HEK293 (cell line): ENCODE data around the gene PHLDA1.

Experiments used
- CTCF ChIA-PET: fragments of 350-600 bp; formaldehyde crosslinking; extraction: SDS; loops from one replicate; lab custom pipeline; 2021; ENCODE audit warnings: antibody characterized with exemption; lab: Yijun Ruan, JAX
- POLR2A ChIA-PET: fragments of 300-600 bp; formaldehyde crosslinking; extraction: SDS; loops from one replicate; lab custom pipeline; 2020; ENCODE audit warnings: antibody characterized with exemption, inconsistent platforms; lab: Yijun Ruan, JAX
- H3K27ac ChIP-seq: fragments of 200-500 bp; sonication (Bioruptor generic); 2 replicates; pipeline ENCODE4 v1.5.1; 2014; ENCODE audit warnings: low read depth, low read length, control low read depth, inconsistent platforms; ENCODE audit errors: extremely low read depth
- H3K36me3 ChIP-seq, 2 experiments: fragments of 200-500 bp in 1 of 2; sonication (Bioruptor generic) in 1 of 2; 1 replicate in 1 of 2; 2 replicates in 1 of 2; pipeline ENCODE4 v1.5.1; 2014 to 2017; ENCODE audit warnings: inconsistent platforms in 2 of 2, low read length in 2 of 2; ENCODE audit not compliant: control insufficient read depth in 2 of 2, insufficient read depth in 1 of 2
- H3K4me1 ChIP-seq: fragments of 200-500 bp; sonication (Bioruptor generic); 2 replicates; pipeline ENCODE4 v1.5.1; 2014; ENCODE audit warnings: mild to moderate bottlenecking, low read length, inconsistent platforms; ENCODE audit not compliant: control insufficient read depth, insufficient read depth
- H3K4me3 ChIP-seq: 2 replicates; pipeline ENCODE4 v1.5.1; 2011; ENCODE audit warnings: low read depth, mild to moderate bottlenecking, control low read depth, low read length, moderate library complexity
- H3K9me3 ChIP-seq: fragments of 200-500 bp; sonication (Bioruptor generic); 2 replicates; pipeline ENCODE4 v1.5.1; 2014; ENCODE audit warnings: low read depth, low read length, inconsistent platforms; ENCODE audit not compliant: control insufficient read depth, insufficient read depth
- FEZF1 ChIP-seq: fragments of 450-650 bp; formaldehyde crosslinking; IDR thresholded peaks from 2 replicates; pipeline ENCODE4 v1.5.1; 2016; ENCODE audit warnings: missing biosample characterization, missing genetic modification characterization
- GLIS1 ChIP-seq: fragments of 450-650 bp; formaldehyde crosslinking; IDR thresholded peaks from 2 replicates; pipeline ENCODE4 v1.5.1; 2016; ENCODE audit warnings: missing biosample characterization, missing genetic modification characterization
- GLIS2 ChIP-seq: fragments of 450-650 bp; formaldehyde crosslinking; IDR thresholded peaks from 2 replicates; pipeline ENCODE4 v1.5.1; 2016; ENCODE audit warnings: missing biosample characterization, missing genetic modification characterization
- IKZF3 ChIP-seq: fragments of 450-650 bp; IDR thresholded peaks from 2 replicates; pipeline ENCODE4 v1.5.0; 2018; ENCODE audit warnings: missing biosample characterization, mild to moderate bottlenecking, missing genetic modification characterization, moderate library complexity
- OSR2 ChIP-seq: fragments of 450-650 bp; formaldehyde crosslinking; IDR thresholded peaks from 2 replicates; pipeline ENCODE4 v1.5.1; 2016; ENCODE audit warnings: missing biosample characterization, missing genetic modification characterization
- SP2 ChIP-seq: fragments of 450-650 bp; formaldehyde crosslinking; IDR thresholded peaks from 2 replicates; pipeline ENCODE4 v1.5.1; 2016; ENCODE audit warnings: missing biosample characterization, missing genetic modification characterization
- SP7 ChIP-seq: fragments of 450-650 bp; formaldehyde crosslinking; IDR thresholded peaks from 2 replicates; pipeline ENCODE4 v1.5.1; 2016; ENCODE audit warnings: missing biosample characterization, missing genetic modification characterization
- TRIM28 ChIP-seq: IDR thresholded peaks from 2 replicates; pipeline ENCODE4 v1.6.1; 2011; ENCODE audit warnings: low read length, control low read depth, borderline replicate concordance
- ZBTB21 ChIP-seq: fragments of 450-650 bp; formaldehyde crosslinking; IDR thresholded peaks from 2 replicates; pipeline ENCODE4 v1.5.1; 2017; ENCODE audit warnings: missing biosample characterization, missing genetic modification characterization
- ZBTB7A ChIP-seq: fragments of 450-650 bp; formaldehyde crosslinking; IDR thresholded peaks from 2 replicates; pipeline ENCODE4 v1.5.1; 2016; ENCODE audit warnings: low read depth, missing biosample characterization, missing genetic modification characterization
- ZFHX2 ChIP-seq: fragments of 450-650 bp; formaldehyde crosslinking; conservative IDR thresholded peaks from 2 replicates; pipeline ENCODE4 v1.5.1; 2016; ENCODE audit warnings: missing biosample characterization, missing genetic modification characterization
- ZNF19 ChIP-seq: fragments of 450-650 bp; formaldehyde crosslinking; IDR thresholded peaks from 2 replicates; pipeline ENCODE4; 2016; ENCODE audit warnings: missing biosample characterization, missing genetic modification characterization, low read depth
- ZNF239 ChIP-seq: fragments of 450-650 bp; formaldehyde crosslinking; IDR thresholded peaks from 2 replicates; pipeline ENCODE4 v1.5.1; 2016; ENCODE audit warnings: missing biosample characterization, missing genetic modification characterization
- ZNF350 ChIP-seq: fragments of 450-650 bp; formaldehyde crosslinking; IDR thresholded peaks from 2 replicates; pipeline ENCODE4 v1.5.0; 2017; ENCODE audit warnings: missing biosample characterization, mild to moderate bottlenecking, missing genetic modification characterization
- ZNF544 ChIP-seq: fragments of 450-650 bp; formaldehyde crosslinking; IDR thresholded peaks from 2 replicates; pipeline ENCODE4 v1.5.0; 2017; ENCODE audit warnings: missing biosample characterization, missing genetic modification characterization
- ZNF600 ChIP-seq: fragments of 450-650 bp; formaldehyde crosslinking; IDR thresholded peaks from 2 replicates; pipeline ENCODE4 v1.5.1; 2016; ENCODE audit warnings: missing biosample characterization, missing genetic modification characterization
- ZNF837 ChIP-seq: fragments of 450-650 bp; formaldehyde crosslinking; IDR thresholded peaks from 2 replicates; pipeline ENCODE4 v1.5.1; 2016; ENCODE audit warnings: missing biosample characterization, missing genetic modification characterization
- TF ChIP-seq, protein P1 (sequence below): fragments of 450-650 bp; formaldehyde crosslinking; IDR thresholded peaks from 2 replicates; pipeline ENCODE4 v1.5.1; 2017; ENCODE audit warnings: missing biosample characterization, missing genetic modification characterization
- TF ChIP-seq, protein P2 (sequence below): fragments of 450-650 bp; formaldehyde crosslinking; conservative IDR thresholded peaks from 2 replicates; pipeline ENCODE4 v1.5.1; 2016; ENCODE audit warnings: low read depth, missing biosample characterization, missing genetic modification characterization
- TF ChIP-seq, protein P3 (sequence below): fragments of 450-650 bp; formaldehyde crosslinking; IDR thresholded peaks from 2 replicates; pipeline ENCODE4 v1.5.1; 2016; ENCODE audit warnings: missing biosample characterization, missing genetic modification characterization, borderline replicate concordance
- TF ChIP-seq, protein P4 (sequence below): fragments of 450-650 bp; formaldehyde crosslinking; IDR thresholded peaks from 2 replicates; pipeline ENCODE4 v1.5.1; 2016; ENCODE audit warnings: missing biosample characterization, missing genetic modification characterization
- TF ChIP-seq, protein P5 (sequence below): fragments of 450-650 bp; formaldehyde crosslinking; IDR thresholded peaks from 2 replicates; pipeline ENCODE4 v1.5.1; 2016; ENCODE audit warnings: missing biosample characterization, missing genetic modification characterization

Gene PHLDA1

DNA sequence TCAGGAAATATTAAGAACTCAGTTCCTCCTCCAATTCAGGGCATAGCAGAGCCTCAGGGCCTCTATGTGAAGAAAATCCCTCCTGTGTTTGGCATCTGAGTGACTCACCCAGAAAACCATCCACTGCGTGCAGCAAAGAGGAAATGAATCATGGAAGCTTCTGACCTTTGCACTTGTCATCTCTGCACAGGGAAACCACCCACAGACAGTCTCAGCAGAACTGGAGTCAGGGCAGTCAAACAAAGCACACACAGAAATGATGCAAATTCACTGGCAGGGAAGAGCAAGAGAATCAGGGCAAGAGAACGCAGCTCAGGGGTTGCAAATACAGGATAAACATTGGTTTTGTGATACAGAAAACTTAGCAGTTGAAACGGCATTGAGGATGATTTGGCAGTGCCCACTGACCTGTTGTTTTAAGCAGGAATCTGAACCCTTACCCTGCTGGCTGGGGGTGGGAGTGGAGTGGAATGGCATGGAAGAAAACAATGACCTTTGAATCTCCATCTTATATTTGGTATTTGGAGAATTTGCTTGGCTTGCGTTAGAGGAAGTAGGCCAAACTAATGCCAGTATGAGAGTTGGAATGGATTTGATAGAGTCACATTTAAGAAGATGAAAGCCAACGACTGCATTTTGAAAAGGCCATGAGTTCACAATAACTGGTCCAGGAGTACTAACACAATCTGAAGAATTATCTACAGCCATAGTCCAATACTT is 53.5 kb downstream of the PHLDA1 start:
- H3K36me3 ChIP-seq: no peaks in the 10 kb centered on the region
- H3K4me3 ChIP-seq: no peak overlapping the region
- CTCF ChIA-PET: interaction anchor here (0.6 to 0.9 kb wide), 4 partner anchors 52 to 1715 kb away, joined by 3 read pairs; no protein-coding TSS in a partner anchor
- no peaks in the 10 kb centered on the region for H3K9me3 ChIP-seq
- peaks cover 9% of the 10 kb centered on the region for H3K4me1 ChIP-seq
- peak overlapping the region; percentile 25; the same call in 1 of the 2 replicates for H3K27ac ChIP-seq
- POLR2A ChIA-PET: interaction anchor here (0.6 kb wide), 1 partner anchor 34 kb away, joined by 3 read pairs; no protein-coding TSS in a partner anchor
- TF ChIP-seq FEZF1 (tag by site-specific recombination) (peak; percentile 19; the same call in 1 of the 2 replicates), ZBTB7A (tag by site-specific recombination) (no peak), ZNF544 (no peak), GLIS2 (tag by site-specific recombination) (peak; percentile 27; the same call in 1 of the 2 replicates), SP2 (tag by site-specific recombination) (peak; percentile 45), SP7 (tag by site-specific recombination) (peak; percentile 86), ZNF837 (tag by site-specific recombination) (no peak), ZNF350 (tag by site-specific recombination) (no peak), OSR2 (tag by site-specific recombination) (peak; percentile 63; the same call in 1 of the 2 replicates), ZNF600 (tag by site-specific recombination) (peak; percentile 43; the same call in 1 of the 2 replicates), ZNF19 (tag by site-specific recombination) (no peak), ZBTB21 (tag by site-specific recombination) (peak; percentile 40; the same call in 1 of the 2 replicates), TRIM28 (peak; percentile 70; the same call in 1 of the 2 replicates), ZFHX2 (peak; percentile 51; the same call in 1 of the 2 replicates), ZNF239 (tag by site-specific recombination) (no peak), GLIS1 (tag by site-specific recombination) (peak; percentile 69), IKZF3 (peak; percentile 63)
- TF ChIP-seq, protein P1, sequence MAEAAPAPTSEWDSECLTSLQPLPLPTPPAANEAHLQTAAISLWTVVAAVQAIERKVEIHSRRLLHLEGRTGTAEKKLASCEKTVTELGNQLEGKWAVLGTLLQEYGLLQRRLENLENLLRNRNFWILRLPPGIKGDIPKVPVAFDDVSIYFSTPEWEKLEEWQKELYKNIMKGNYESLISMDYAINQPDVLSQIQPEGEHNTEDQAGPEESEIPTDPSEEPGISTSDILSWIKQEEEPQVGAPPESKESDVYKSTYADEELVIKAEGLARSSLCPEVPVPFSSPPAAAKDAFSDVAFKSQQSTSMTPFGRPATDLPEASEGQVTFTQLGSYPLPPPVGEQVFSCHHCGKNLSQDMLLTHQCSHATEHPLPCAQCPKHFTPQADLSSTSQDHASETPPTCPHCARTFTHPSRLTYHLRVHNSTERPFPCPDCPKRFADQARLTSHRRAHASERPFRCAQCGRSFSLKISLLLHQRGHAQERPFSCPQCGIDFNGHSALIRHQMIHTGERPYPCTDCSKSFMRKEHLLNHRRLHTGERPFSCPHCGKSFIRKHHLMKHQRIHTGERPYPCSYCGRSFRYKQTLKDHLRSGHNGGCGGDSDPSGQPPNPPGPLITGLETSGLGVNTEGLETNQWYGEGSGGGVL (tag by site-specific recombination): peak; percentile 10; the same call in 1 of the 2 replicates
- TF ChIP-seq, protein P2, sequence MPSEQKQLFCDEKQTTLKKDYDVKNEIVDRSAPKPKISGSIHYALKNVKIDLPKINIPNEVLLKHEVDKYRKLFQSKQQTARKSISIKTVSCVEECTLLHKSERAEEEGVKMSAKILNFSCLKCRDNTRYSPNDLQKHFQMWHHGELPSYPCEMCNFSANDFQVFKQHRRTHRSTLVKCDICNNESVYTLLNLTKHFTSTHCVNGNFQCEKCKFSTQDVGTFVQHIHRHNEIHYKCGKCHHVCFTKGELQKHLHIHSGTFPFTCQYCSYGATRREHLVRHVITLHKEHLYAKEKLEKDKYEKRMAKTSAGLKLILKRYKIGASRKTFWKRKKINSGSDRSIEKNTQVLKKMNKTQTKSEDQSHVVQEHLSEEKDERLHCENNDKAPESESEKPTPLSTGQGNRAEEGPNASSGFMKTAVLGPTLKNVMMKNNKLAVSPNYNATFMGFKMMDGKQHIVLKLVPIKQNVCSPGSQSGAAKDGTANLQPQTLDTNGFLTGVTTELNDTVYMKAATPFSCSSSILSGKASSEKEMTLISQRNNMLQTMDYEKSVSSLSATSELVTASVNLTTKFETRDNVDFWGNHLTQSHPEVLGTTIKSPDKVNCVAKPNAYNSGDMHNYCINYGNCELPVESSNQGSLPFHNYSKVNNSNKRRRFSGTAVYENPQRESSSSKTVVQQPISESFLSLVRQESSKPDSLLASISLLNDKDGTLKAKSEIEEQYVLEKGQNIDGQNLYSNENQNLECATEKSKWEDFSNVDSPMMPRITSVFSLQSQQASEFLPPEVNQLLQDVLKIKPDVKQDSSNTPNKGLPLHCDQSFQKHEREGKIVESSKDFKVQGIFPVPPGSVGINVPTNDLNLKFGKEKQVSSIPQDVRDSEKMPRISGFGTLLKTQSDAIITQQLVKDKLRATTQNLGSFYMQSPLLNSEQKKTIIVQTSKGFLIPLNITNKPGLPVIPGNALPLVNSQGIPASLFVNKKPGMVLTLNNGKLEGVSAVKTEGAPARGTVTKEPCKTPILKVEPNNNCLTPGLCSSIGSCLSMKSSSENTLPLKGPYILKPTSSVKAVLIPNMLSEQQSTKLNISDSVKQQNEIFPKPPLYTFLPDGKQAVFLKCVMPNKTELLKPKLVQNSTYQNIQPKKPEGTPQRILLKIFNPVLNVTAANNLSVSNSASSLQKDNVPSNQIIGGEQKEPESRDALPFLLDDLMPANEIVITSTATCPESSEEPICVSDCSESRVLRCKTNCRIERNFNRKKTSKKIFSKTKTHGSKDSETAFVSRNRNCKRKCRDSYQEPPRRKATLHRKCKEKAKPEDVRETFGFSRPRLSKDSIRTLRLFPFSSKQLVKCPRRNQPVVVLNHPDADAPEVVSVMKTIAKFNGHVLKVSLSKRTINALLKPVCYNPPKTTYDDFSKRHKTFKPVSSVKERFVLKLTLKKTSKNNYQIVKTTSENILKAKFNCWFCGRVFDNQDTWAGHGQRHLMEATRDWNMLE (tag by site-specific recombination): 0 out of 2 replicates have a peak, but pooled peaks have one; percentile 35
- TF ChIP-seq, protein P3, sequence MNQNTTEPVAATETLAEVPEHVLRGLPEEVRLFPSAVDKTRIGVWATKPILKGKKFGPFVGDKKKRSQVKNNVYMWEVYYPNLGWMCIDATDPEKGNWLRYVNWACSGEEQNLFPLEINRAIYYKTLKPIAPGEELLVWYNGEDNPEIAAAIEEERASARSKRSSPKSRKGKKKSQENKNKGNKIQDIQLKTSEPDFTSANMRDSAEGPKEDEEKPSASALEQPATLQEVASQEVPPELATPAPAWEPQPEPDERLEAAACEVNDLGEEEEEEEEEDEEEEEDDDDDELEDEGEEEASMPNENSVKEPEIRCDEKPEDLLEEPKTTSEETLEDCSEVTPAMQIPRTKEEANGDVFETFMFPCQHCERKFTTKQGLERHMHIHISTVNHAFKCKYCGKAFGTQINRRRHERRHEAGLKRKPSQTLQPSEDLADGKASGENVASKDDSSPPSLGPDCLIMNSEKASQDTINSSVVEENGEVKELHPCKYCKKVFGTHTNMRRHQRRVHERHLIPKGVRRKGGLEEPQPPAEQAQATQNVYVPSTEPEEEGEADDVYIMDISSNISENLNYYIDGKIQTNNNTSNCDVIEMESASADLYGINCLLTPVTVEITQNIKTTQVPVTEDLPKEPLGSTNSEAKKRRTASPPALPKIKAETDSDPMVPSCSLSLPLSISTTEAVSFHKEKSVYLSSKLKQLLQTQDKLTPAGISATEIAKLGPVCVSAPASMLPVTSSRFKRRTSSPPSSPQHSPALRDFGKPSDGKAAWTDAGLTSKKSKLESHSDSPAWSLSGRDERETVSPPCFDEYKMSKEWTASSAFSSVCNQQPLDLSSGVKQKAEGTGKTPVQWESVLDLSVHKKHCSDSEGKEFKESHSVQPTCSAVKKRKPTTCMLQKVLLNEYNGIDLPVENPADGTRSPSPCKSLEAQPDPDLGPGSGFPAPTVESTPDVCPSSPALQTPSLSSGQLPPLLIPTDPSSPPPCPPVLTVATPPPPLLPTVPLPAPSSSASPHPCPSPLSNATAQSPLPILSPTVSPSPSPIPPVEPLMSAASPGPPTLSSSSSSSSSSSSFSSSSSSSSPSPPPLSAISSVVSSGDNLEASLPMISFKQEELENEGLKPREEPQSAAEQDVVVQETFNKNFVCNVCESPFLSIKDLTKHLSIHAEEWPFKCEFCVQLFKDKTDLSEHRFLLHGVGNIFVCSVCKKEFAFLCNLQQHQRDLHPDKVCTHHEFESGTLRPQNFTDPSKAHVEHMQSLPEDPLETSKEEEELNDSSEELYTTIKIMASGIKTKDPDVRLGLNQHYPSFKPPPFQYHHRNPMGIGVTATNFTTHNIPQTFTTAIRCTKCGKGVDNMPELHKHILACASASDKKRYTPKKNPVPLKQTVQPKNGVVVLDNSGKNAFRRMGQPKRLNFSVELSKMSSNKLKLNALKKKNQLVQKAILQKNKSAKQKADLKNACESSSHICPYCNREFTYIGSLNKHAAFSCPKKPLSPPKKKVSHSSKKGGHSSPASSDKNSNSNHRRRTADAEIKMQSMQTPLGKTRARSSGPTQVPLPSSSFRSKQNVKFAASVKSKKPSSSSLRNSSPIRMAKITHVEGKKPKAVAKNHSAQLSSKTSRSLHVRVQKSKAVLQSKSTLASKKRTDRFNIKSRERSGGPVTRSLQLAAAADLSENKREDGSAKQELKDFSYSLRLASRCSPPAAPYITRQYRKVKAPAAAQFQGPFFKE (tag by site-specific recombination): no peak
- TF ChIP-seq, protein P4, sequence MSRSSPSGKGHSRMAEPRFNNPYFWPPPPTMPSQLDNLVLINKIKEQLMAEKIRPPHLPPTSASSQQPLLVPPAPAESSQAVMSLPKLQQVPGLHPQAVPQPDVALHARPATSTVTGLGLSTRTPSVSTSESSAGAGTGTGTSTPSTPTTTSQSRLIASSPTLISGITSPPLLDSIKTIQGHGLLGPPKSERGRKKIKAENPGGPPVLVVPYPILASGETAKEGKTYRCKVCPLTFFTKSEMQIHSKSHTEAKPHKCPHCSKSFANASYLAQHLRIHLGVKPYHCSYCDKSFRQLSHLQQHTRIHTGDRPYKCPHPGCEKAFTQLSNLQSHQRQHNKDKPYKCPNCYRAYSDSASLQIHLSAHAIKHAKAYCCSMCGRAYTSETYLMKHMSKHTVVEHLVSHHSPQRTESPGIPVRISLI (tag by site-specific recombination): no peak
- TF ChIP-seq, protein P5, sequence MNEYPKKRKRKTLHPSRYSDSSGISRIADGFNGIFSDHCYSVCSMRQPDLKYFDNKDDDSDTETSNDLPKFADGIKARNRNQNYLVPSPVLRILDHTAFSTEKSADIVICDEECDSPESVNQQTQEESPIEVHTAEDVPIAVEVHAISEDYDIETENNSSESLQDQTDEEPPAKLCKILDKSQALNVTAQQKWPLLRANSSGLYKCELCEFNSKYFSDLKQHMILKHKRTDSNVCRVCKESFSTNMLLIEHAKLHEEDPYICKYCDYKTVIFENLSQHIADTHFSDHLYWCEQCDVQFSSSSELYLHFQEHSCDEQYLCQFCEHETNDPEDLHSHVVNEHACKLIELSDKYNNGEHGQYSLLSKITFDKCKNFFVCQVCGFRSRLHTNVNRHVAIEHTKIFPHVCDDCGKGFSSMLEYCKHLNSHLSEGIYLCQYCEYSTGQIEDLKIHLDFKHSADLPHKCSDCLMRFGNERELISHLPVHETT (tag by site-specific recombination): peak; percentile 35; the same call in 1 of the 2 replicates
